ENCODE data around the gene DUSP5.
"Not testable (repeated sequence)": the region's sequence is repeated elsewhere in the genome, so short reads cannot be mapped to it uniquely, and the experiment has no call there.

DUSP5 gene

DNA sequence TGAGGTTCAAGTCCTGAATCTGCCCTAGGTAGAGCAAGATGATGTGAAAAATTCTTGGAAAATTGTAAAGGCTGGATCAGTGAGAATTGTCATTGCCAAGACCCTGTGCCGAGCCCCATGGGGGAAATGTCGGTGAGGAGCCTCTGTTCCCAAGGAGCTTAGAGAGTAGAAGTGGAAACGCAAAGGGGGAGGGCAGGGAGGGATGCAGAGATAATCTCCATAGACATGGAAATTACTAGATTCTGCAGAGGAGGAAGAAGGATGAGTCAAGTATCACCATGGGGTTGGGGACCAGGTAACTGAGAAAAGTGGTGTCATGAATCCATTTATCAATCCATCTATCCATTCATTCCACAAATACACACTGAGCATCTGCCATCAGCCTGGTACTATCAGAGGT is 26.0 kb downstream of the DUSP5 start:
- DNase-seq, result no peak

DNA sequence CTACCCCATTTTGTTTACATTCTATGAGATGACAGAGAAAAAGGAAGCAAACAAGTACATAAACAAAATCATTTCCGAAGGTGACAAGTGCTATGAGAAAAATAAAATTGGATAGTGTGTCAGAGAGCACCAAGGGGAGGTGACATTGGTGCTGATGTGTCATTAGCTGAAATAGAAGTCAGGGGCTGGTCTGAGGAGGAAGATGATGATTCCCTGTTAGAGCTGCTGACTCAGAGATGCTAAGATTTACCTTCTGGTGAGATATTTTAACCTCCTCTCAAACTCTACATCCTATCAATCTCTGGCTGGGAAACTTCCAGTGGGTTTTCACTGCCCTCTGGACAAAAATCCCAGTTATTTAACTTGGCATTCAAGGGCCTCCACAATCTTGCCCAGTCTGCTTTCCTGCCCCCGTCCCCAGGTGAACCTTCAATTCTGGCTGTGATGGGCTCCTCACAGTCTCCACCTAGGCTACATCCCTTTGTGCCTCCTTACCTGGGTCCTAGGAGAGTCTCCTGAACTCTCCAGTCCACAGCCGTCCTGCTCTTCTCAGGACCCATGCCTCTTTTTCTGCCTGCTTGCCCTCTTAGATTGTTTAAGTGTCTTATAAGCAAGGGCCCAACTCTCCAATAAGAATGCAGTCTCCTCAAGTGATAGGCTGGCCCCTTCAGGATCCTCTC is 26.6 kb downstream of the DUSP5 start:
- DNase-seq, result no peak

DNA sequence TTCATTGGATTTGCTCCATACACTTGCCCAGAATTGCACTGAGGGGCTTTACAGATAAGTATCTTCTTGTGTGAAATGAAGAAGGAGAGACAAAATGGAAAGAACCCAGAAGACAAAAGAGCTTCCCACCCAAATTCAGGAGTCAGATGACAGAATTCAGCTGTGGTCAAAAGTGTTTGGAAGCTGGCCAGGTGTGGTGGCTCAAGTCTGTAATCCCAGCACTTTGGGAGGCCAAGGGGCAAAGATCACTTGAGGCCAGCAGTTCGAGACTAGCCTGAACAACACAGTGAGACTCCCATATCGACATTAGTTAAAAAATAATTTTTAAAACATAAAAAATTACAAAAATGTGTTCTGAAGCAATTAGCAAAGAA is 27.1 kb downstream of the DUSP5 start:
- DNase-seq, result no peak

DNA sequence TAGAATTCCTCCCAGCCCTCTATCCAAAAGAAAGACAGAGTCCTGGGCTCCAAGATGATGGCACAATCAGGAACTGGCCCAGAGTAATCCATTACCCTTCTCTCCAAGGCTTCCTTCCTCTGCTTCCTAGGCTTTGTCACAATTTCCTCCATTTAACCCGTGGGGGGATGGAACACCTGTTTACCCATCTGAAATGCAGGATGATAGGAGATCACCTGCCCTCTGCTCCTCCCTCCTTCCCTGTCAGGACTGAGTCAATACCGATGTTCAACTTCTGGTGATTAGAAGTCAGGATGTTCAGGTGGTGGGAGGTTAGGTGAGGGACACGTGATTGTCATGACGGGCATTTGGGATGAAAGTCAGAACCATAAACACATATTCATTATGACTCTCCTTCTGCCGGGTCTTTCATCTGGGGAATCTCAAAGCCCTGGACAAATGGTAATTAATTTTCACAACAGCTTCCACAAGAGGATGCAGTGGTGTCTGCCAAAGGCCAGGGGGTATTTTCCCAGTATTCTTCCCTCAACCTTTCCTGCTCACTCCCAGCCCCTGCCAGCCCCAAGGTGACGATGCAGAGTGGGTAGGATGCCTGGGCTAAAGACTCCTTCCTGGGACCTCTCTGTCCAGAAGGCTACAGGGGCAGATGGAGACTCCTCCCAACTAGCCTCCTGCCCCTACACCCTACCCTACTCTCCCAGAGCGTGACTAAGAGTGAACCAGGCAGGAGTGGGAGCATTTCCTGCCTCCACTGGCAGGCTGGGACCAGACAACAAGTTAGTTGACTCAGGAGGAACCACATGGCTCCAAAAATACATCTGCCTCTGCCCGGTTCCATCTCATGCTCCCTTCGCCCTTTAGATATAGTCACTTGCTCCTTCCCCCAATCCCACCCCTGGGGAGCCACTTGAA is 27.9 kb downstream of the DUSP5 start:
- no peak for DNase-seq

DNA sequence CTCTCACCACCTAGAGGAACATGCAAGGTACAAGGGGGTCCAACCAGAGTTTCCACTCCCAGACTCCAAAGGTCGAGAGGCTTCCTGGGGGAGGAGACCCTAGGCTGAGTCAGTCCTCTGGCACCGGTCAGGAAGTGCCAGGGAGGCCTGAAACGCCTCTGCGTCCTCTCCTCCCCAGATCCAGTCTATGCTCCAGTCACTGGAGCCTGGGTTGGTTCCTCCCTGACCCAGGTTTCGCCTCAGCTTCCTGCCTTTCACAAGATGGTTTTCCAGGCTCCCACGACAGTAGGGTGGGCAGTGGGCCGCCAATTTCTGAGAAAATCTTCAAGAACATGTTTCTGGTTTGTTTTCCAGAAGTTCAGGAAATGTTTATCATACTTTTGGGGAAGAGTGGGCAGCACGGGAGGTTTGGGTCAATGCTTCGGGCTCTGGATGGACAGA is 30.0 kb downstream of the DUSP5 start:
- no peak for DNase-seq

DNA sequence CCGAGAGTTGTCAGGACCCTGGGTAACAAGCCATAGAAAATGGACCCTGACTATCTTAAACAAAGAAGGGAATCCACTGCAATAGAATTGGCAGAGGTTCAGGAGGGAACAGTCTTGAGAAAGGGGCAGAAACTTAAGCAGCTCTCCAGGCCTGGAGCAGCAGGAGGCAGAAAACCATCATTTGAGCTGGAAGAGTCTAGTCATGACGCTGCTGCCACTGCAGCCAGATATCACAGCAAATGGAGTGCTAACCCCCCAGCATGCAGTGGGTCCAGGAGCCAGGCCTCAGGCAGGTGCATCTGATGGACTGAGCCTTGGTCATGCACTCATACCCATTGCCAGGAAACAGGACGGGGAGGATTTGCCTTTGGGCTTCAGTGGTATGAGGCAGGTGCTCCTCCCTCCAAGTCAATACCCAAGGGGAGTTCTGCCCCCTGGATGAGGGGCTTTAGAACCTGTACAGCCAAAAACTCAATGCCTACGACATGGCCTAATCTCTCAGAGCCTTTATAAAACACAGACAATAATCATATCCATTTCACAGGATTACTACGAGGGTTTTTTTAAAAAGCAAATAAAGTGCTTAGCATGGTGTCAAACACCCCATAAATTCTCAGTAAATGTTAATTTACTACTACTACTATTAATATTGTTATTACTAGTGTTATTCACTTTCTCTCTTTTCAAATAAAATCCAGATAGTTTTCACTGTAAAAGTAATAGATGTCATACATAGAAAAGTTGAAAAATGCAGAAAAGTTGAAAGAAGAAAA is 30.7 kb downstream of the DUSP5 start:
- DNase-seq, result no peak

DNA sequence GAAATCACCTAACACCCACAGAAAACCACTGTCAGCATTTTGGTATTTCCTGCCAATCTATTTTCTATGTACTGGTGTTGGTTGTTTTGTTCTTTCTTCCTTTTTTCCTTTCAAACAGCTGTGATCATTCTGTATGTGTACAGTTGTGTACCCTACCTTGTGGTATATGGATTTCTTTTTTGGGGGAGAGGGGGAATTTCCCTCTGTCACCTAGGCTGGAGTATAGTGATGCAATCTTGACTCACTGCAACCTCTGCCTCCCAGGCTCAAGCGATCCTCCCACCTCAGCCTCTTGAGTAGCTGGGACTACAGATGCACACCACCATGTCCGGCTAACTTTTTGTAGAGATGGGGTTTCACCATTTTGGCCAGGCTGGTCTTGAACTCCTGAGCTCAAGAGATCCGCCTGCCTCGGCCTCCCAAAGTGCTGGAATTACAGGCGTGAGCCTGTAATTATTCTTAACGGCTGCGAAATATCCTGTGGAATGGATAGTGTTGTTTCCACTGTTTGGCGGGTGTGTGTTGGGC is 31.4 kb downstream of the DUSP5 start:
- not testable (repeated sequence) for DNase-seq

DNA sequence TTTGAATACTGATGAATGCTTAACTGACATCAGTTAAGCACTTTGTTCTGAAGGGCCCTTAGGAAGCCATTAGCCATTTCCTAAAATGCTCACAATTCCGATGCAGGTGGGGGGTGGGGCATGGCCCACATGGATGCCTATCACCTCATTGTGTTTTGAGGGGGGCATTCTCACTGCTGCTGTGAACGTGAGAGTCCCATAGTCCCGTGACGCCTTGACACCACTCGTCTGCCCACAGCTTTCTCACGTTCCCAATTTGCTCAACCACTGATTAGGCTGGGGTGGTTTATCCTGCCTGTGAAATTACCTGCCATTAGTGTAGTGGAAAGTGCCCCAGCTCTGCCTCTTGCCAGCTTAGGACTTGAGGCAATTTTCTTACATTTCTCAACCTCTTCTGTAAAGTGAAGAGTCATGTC is 31.9 kb downstream of the DUSP5 start:
- no peak for DNase-seq

DNA sequence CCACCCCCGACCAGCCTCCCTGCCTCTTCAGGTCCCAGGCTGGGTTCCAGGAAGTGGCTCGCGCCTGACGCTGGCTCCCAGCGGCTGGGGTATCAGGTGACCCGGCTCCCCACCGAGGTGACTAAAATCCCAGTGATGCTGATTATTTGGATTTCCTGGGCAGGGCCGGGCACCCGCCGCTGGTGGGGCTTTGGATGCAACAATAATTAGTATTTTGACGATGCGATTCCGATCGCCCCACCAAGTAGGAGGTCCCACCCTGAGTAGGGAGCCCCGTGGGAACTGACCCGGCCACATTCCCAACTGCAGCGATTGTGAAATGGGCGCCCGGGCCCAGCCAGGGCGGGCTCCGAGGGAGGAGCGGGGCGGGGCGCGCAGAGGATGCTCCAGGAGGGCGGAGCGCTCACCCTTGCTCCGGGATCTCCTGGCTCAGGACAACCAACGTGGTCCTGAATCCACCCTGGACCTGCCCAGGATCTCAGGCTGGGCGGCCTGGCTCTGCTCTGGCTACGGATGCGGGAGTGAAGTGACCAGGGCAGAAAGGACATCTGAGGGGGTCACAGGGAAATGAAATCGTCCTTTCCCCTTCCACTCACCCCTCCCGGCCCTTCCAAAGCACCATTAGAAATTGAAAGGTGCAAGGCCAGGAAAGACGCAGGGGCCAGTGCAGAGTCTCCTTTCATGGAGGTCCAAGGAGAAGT is 32.6 kb downstream of the DUSP5 start:
- DNase-seq, result peak; percentile 37

DNA sequence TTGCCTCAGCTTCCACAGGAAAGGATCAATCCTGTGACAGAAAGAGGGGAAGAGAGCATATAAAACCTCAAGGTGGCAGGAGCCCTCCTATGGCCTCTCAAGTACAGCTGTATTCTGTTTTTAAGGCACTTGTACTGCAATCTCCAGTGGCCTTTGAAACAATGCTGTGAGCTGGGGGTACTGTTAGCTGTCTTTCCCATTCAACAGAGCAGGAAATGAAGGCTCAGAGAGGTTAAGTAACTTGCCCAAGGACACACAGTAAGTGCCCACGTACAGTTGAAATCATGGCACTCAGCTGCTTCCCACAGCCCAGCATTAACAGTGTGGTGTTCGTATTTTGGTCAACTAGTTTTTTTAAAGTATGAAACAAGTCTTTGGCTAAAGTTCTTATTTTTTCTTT is 34.0 kb downstream of the DUSP5 start:
- no peak for DNase-seq

DNA sequence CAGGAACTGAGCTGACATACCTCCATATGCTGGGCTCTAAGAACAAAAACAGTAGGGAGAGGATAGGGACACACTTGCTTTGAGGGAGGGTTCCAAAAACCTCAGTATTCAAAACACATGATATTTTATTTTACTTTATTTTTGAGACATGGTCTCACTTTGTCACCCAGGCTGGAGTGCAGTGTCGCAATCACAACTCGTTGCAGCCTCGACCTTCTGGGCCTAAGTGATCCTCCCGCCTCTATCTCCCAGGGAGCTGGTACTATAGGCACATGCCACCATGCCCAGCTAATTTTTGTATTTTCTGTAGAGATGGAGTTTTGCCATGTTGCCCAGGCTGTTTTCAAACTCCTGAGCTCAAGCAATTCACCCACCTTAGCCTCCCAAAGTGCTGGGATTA is 34.9 kb downstream of the DUSP5 start:
- DNase-seq, result not testable (repeated sequence)

DNA sequence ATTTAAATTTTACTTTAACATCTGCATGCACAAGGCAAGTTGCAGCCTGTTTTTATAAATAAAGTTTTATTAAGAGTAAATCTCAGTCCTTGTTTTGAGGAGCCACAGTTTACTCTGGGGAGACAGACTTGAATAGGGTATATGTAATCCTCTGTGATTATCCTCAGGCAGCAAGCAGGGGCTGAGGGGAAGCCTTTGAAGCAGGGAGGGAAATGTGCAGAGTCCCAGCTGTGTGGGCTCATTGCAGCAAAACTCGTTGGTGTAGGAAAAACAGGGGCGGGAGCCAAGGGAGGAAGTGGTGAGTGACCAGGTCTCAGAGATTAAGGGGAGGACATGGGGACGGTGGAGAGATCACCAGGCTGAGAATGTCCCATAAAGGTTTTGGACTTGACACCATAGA is 35.4 kb downstream of the DUSP5 start:
- DNase-seq, result no peak

DNA sequence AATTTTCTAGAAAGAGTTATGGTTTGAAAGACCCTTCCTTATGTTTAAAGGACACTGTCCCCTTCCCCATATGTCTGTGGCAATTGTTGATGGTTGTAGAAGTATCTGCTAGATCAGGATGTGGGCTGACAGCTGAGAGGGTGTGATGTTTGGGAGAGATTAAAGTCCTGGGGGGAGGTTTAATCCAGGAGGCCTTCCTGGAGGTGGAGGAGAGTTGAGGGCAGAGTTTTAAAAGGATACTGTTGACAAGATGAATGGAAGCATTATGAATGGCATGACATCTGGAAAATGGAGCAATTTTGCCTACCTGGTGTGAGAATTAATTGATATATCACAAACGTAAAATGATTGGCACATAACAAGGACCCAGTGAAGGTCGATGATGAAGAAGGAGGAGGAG is 36.9 kb downstream of the DUSP5 start:
- no peak for DNase-seq

DNA sequence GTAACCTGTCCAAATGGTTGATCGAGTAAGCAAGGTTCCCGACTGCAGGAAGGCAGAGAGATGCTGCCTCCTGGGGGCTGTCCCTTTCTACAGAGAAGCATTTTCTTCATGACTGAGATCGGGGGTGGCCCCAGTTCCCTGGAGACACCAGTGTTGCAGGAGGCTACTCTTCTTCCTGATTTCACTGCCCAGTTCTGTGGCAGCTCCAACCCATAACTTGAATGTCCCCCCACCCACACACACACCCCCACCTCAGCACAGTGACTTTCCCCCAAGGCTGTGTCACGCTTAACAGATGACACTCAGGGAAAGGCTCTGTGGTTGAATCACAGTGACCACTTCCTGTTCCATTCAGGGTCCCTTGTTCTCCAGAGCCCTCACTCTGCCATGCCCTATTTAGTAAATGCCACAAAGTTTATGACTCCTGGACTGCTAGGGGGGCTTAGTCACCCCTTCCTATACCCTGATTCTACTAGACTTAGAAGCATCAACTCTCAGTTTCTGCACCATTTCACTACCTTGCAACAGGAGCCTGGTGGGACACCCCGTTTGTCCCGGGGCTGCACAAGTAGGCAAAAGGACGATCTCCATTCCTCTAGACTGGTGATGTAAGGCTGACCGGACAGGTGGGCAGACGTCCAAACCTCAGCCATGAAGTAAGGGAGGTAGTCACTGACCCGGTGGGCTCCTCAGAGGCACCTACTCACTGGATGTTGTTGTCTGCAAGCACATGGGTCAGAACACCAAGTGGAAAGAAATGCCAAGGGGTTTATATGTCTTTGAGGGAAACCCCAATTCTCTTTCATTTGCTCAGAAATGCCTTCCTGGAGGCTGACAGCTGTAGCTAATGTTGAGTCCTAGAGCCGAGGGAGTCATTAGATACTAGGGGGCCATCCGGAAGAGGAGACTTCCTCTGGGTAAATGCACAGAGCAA is 38.5 kb downstream of the DUSP5 start:
- DNase-seq, result peak; percentile 71

DNA sequence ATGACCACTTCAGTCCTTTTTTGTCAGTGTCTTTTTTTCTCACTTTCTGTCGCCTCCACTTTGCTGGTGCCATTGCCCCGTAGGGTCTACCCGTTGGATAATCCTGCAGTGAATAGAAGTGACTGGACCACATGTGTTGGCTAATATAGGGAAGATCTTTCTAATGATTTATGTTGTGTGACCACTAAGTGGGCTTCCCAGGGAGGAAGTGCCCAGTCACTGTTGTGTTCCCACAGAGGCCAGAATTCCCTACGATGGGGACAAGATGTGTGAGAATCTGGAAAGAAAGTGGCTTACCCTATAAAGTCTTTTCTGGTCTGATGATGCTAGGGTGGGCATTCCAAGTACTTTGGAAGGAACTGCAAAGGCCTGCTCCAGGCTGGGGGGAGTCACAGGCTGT is 41.4 kb downstream of the DUSP5 start:
- DNase-seq, result no peak

DNA sequence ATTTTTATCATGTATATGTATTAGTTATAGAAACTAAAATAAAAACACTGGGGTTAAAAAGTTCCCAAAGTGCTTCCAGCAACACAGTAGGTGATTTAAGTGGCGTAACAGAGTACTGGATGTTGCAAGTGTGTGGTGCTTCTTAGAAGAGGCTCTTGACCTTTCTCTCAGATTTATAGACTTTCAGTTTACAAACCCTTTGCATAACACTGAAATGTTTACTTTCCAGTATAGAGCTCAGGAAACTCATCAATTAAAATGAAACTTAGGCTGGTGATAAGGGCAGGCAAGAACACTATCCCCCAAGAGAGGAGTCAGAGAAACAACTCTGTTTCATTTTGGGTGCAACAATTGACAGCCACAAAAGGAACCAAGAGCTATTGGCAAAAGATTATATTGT is 42.3 kb downstream of the DUSP5 start:
- DNase-seq, result no peak

DNA sequence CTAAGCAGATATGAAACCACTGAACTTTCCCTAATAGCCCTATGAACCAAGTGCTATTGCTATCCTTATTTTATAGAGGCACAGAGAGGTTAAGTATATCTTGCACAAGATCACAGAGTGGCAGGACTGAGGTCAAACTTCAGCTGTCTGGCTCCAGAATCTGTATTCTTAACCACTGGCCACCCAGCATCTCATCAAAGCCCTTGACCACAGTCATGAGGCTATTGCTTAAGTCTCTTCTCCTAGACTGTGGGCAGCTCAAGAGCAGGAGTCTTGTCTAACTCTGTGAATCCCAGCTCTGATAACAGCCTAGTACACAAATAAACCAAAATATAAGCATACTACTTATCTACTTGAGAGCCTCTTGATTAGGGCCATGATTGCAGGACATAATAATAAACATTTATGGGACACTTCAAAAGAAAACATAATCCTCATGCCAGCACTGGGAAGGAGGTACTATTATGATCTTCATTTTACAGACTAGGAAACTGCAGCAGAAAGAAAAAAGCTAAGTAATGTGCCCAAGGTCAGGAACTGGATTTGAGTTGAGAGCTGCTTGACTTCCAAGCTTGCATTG is 47.3 kb downstream of the DUSP5 start:
- no peak for DNase-seq

DNA sequence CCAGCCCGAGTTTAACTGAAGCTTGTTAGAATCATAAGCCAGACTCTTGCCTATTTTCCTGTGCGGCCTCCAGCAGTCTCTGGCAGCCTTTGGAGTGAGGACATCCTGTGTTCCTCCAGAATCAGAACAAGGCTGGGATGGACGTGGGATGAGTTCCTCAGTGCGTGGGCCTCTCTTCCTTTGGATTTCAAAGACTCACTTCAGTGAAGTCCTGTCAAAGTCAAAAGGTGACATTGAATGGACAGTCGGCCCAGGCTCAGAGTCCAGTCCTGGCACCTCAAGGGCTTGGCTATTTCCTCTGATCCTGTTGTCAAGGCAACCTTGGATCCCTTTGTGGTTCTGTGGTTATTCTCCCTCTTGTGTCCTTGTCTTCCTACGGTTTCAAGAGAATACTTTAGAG is 48.4 kb downstream of the DUSP5 start:
- DNase-seq, result no peak

DNA sequence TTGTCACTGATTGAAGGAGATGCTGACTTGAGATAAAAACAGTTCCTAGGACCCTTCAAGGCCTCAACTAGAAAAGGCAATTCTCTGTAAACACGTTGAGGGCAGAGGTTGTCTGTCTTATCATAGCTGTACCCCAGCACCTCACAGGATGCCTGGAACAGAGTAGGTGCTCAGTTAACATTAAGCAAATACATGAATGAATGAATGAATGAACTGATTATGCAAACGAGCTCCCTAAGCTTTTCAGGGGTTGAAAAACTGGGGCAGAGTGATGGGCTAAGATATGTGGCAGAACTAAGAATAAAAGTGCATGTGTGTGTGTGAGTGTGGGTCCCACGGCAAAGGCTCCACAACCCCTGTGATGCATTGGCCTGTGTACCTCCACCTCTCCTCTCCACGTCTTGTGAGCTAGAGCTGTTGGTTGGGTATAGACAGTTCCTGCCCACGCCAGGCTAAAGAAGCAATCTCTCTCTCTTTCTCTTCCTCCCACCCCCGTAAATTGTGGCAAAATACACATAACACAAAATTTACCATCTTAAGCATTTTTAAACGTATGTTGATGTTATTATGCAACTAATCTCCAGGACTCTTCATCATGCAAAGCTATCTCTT is 48.9 kb downstream of the DUSP5 start:
- DNase-seq, result no peak

DNA sequence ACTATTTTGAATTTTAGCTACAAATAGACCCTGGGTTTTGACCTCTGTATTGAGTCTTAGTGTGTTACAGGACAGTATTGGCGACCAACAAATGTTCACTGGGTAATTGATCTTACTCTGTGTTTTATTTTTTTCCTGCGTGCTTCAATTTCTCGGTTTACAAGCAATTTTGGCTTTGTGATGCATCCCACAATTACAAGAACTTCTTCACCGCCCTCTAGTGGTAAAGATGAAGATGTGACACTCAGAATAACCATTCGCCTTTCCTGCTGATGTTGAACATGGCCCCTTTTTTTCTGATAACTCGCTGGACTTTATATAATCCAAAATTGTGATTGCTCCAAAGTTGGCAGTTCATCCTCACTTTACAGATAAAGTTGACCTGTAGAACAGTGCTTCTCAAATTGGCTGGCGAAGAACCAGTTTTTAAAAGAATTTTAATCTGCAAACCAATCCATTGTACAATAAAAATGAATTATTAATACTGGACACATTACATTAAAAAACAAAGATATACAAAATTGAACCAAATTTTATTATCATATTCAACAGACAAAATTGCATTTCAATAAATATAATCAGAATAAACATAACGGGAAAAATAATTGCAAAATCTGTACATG is 49.5 kb downstream of the DUSP5 start:
- no peak for DNase-seq

Measured in T1000 (cell line).